Stimulated activated CD4-positive, alpha-beta T cell treated with anti-CD3 and anti-CD28 coated beads, Interleukin-15, amount 100 ng/mL, for 24 hours (primary cell): Measurements from ENCODE around the gene ATP1A4.

ENCODE experiments used
- DNase-seq: peaks from one replicate; pipeline ENCODE4 v3.0.0-alpha.2; 2020

ATP1A4 gene

DNA sequence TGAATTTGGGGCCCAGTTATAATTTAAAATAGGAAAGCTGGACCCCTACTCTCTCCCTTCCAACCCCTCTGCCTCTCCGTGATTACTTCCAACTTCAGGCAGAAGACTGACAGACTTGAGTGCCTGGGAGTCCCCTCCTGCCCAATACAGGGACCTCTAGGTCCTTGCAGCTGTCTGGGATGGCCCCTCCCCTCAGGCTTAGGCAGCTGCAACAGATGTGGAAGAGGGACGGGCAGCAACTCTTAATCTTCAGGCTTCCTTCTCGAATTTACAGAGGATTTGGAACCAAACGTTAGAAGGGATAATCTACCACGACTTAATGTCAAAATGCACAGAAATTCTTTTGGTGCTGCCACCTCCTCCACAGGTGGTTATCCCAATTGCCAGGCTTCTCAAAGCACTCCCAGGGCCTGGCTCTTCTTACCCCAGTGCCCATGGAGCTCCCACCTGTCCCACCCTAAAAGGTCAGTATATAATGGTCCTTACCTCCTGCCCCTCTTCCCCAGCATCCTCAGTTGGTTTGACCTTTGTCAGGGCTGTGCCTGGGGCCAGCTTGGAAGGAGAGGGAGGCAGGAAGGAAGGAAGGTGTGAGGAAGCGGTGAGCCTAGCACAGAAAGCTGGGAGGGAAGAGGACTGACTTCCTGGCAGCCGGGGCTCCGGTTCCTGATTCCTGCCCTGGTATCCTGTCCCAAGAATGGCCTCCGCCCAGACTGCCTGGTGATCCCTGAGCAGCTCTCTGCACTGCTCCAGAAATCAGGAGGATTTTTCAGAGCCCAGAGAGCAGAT is 56.6 kb downstream of the ATP1A4 start:
- no peak for DNase-seq

DNA sequence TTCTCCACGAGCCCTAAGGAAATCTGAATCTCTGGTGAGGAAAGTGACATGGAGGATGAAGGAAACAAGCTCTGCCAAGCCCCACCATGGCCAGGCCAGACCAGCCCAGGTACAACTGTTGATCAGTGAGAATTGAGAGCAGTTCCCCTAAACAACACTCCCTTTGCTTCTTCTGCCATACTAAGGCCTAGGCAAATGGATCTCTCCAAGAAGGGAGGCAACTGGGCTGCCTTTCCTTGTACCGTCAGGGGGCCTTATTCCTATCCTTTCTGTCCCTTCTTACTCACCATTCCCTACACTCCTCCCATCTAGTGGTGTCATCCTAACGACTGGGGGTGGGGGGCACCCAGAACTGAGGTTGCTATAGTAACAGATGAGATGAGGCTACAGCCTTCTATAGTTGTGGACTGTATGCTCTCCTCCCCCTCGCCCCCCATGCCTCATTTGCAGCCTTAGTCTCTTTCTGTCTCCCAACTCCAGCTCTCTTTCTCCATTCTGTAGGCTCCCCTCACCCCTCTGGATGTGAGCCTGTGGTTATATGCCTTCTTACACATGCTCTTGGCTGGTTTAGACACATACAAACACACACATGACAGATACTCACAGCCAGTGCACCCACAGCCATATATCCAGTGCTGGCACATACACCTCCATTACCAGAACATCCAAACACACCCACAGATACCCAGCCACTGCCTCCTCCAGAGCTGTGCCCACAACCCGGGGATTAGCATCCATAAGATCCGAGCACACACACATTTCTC is 57.3 kb downstream of the ATP1A4 start:
- DNase-seq: no peak

DNA sequence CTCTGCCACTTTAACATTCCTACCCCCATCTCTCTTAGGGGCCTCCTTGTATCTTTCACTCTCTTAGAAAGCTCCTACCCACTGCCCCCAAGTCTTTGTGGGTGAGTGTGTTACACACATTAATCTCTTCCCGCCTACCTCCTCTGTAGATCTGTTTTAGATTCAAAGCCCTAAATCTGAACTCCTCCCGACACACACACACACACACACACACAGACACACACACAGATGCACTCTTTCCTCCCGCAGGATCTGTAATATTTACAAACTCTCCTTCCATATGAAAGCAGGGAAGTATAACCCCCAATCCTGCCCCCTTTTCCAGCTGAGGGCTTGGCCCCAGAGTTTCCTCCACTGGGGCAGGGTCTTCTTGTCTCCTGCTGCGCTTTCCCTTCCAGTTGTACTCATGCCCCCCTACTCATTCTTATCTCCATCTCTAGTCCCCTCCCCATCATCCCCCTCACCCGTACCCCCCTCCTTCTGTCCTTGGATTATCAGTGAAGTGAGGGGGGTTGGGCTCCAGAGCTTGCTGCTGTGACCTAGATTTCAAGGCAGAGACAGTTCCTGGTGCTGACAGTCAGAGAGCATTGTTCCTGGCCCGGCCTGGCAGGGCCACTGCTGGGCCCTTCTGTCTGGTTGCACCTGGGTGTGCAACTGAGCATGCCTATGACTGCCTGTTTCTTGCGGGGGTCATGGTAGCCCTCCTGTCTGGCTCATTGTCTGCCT is 58.1 kb downstream of the ATP1A4 start:
- no peak for DNase-seq

DNA sequence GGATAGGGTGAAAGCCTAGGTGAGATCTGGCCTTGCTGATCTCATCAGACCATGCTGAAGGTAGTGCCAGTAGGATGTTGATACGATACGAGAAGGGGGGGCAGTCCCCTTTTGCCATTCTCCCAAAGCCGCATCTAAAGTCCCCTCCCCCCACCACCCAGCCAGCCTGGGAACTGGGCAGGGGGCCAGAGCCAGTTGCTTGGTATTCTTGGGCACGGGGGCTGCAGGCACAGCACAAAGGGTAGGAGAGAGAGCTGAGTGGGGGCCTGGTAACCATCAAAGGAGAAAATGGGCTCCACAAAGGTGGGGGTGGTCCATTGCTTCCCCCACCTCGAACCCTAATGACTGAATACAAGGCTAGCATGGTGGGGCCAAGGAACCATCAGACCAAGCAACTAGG is 59.2 kb downstream of the ATP1A4 start:
- no peak for DNase-seq

DNA sequence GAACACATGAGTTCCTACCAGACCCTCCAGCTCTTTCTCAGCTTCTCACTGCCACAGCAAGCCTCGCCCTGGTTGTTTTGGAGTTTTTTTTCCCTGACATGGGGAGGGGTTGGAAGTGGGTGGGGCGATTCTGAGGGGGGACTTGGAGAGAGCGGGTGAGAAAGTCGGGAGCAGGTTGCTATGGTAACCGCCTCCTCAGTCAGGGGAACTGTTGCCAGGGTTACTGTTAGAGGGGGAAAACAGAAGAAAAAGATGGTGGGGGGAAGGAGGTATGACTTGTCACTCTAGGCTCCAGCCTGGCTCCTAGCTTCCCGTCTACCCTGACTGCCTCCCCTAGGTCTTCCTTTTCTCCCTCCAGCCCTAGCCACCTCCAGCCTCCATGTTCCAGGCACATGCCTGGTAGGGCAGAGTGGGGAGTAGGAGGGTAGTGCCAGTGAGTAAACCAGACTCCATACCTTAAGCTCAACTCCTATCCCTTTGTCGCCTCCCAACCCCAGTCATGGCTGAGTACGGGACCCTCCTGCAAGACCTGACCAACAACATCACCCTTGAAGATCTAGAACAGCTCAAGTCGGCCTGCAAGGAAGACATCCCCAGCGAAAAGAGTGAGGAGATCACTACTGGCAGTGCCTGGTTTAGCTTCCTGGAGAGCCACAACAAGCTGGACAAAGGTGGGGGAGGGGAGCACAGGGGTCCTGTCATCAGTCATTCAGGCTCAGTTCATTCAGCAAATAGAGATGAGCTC is 59.8 kb downstream of the ATP1A4 start:
- no peak for DNase-seq

DNA sequence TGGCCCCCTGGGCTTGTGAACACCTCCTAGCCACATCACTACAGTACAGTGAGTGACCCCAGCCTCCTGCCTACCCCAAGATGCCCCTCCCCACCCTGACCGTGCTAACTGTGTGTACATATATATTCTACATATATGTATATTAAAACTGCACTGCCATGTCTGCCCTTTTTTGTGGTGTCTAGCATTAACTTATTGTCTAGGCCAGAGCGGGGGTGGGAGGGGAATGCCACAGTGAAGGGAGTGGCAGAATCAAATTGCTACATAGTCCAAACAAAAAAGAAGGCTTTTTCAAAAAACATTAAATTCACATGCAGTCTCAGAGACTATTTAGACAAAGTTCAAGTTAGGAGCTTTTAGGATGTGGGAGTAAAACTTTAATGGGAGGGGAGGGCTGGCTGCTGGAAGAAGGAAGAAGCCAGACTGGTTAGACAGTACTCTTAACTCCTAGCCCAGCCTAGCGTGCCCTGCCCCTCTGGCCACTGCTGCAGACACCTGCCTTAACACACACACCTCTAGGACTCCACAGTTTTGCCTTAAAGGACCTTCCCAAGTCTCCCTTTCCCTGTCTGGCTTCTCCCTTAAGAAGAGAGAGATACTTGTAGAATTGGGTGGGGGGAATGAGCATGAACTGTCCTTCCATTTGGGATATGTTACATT is 63.2 kb downstream of the ATP1A4 start:
- DNase-seq: no peak

DNA sequence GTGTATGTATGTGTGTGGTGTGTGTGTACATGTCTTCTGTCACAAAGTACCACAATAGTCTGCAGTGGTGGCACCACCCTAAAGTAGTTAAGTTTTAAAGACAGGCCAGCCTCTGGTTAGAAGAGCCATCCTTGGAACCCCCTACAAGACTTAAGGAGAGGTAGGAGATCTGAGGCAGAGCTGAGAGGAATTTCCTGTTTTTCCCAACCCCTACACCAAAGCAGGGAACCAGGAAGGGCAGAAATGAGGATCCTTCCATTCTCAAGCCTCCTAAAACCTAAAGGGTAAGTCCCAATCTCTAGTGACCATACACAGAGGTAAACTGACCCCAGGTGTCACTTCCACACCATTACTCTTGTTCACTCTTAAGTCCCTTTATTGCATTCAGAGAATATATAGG is 64.9 kb downstream of the ATP1A4 start:
- no peak for DNase-seq

DNA sequence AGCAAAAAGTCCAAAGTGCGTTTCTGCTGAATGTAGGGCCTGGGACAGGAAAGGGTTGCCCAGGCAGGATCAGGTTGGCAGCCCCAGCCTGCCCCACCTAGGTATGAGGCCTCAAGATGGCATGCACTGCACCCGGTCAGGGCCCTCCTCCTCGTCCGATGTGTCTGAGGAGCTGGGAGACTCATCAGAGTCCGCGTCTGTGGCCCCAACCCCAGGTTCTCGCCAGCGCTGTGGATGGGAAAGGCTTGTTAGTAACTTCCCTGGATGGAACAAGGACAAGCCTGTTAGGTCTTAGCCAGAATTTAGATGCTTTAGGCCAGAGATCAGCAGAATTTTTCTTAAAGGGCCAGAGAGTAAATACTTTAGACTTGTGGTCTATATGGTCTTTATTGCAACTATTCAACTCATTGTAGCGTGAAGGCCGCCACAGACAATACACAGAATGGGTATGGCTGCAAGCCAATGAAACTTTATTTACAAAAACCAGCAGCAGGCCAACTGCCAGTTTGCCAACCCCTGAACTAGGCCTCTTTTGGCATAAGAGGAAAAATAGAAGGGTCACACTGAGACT is 66.2 kb downstream of the ATP1A4 start:
- no peak for DNase-seq

DNA sequence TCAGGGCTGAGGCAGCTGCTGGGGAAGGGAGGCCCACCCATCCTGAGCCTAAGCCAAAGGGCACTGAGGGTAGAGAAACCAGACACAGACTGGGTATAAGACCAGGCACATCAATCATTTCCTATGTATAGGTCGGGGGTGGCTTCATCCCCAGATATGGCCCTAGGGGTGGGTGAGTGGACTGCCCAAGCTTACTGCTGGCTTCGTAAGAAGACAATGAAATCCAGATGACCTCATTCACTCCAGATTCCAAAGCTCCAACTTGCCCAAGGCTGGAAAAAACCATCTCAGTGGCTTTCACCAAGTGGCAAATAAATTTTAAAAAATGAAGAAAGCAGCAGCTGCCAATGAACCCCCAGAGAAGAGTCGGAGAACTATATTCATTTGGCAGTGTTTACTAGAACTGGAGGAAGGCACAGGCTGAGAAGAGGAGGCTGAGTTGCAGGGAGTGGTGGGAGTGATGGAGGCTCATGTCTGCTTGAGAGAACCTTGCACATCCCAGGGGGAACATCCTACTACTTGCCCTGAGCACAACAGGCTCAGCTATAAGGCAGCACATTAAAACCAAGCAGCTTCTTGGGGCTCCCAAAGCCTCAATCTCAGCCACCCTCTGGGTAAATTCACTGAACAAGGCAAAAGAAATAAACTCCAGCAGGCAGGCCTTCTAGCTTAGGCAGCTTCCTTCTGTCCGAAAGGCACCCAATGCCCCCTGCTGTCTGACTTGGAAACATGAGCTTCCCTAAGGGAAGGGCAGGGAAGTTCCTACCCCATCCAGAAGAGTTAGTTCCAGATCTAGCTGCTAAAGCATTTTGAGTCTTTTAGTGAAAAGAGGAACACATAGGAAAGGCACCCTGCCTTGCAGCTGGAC is 67.9 kb downstream of the ATP1A4 start:
- DNase-seq: no peak

DNA sequence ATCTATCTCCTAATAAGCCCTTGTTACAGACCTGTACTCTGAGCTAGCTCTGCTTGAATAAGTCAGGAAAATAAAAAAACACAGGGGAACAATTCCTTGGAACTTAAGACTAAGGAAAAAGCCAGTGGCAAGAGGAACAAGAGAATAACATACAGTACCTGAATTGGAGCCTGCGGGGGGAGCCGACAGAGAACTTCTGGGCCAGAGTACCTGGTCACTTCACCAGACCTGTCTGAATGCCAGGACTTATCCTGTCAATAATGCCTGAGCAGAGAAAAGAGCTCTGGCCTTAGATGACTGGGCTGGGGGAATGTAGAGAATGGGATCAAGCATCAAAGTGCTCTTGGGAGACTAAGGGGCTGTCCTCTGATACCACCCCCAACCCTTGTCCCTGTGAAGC is 68.9 kb downstream of the ATP1A4 start:
- DNase-seq: no peak

DNA sequence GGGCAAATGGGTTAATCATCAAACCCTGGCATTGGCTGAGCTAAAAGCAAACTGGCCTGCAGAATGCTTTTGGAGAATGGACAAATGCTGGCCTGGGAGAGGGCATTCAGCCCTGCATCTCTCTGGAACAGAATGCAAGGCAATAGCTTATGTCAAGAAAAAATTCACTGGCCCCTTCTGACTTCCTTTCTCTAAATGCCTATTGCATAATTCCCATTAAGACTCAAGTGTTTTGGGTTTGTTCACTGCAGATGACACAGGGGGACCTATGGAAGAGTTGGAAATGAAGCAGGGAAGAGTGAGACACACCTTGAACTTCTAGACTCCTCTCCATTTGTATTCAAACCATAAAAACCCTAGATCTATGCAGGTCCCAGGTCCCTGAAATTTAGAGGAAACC is 69.7 kb downstream of the ATP1A4 start:
- DNase-seq: no peak

DNA sequence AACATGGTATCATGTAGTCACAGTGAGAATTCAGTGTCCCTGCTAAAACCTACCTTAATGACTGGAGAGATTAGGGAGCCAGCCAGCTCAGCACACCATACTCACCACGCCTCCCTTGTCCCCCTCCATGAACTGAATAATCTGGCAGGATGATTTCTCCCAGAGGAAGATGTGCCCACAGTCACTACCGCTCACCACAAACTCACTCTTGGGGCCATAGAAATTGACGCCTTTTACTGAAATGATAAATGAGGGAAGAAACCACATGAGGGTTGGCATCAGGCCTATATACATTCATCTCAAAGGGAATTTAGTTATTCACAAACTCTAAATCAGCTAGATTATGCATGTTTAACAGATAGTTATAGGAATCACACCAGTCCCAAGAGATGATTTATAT is 71.1 kb downstream of the ATP1A4 start:
- no peak for DNase-seq

DNA sequence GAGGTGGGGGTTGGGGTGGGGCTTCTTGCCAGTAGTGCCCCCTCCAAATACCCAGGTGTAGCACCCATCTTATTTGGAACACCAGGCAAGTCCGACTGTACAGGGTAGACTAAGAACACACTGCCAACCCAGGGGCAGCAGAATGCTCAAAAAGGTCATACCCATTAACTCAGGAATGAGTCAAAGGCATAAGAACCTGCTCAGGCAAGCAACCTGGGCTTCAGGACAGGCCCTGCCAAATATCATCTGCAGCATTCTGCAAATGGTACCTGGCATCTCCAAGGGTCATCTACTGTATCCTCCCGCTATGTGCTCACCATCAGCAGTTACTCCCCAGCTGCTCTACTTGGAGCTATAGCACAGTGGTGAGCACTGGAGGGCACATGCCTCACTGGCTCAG is 73.2 kb downstream of the ATP1A4 start:
- no peak for DNase-seq

DNA sequence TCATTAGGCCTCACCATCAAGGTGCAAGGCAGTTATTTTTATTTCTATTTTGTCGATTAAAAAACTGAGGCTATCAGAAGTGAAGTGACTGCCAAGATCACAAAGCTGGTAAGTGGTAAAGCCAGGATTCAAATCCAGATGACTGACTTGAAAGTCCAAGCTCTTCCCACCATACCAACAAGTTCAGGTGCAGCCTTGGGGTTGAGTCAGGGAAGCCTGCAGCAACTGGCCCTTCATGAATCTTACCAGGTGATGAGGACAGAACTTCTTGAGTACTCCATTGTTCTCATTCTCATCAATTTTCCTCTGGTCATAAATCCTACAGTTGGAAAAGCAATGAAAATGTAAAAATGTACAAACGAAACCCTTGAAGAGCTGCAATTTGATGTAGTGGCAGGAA is 73.9 kb downstream of the ATP1A4 start:
- DNase-seq: no peak

DNA sequence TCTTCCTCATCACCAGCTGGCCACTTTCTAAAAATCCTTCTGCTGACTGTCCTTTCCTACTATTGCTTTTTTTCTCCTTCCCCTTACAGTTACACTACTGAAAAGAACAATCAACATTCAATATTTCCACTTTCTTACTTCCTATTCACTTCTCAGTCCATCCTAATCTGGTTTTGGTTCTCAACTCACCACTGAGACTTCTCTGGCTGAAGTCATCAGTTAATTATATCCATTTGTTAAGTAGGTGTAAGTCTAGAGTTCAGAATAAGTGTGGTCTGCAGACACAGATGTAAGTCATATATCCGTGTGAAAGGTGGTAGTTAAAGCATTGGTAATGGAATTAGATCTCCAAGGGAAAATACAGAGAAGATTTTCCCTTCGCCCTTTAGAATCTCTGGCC is 75.2 kb downstream of the ATP1A4 start:
- DNase-seq: no peak

DNA sequence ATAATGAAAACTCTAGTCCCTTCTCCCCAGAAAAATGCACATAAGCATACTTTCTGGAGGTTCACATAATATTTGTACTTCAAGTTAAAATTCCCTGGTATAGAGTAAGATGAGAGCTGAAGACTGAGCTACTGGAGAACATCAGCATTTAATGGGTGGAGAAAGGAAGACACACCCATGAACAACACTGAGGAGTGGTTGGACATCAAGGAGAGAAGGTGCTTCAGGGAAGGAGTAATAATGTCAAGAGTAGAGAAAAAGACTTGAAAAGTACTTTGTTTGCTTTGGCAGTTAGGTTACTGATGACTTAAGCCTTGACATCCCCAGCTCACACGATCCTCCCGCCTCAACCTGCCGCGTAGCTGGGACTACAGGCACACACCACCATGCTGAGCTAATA is 75.6 kb downstream of the ATP1A4 start:
- no peak for DNase-seq

DNA sequence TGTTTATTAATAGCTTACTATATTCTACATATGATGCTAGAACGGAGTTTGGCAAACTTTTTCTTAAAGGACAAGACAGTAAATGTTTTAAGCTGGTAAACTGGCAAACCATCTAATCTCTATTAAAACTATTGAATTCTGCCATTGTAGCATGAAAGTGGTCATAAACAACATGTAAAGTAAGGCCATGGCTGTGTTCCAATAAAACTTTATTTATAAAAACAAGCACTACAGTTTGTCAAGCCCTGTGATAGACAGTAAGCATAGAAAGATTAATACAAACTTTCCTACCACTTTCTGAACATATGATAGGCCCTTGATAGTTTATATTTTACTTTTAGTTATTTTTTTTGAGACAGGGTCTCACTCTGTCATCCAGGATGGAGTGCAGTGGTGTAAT is 76.2 kb downstream of the ATP1A4 start:
- DNase-seq: no peak

DNA sequence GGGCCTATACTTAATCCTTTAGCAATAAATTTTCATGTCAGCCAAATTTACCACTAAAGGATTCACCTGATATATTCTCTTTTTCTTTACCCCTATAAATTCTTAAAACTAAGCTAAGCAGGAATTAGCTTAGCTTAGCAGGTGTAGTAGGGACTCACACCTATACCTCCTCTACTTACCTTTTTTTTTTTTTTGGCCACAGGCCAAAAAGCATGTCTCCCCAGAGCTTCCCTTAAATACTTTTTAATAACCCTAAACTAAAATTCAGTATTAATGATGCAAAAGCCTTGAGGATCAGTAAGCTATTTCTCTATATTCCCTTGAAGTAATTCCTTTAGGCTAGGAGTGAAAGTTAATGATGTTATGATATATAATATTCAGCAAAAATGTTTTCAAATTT is 77.0 kb downstream of the ATP1A4 start:
- DNase-seq: no peak

DNA sequence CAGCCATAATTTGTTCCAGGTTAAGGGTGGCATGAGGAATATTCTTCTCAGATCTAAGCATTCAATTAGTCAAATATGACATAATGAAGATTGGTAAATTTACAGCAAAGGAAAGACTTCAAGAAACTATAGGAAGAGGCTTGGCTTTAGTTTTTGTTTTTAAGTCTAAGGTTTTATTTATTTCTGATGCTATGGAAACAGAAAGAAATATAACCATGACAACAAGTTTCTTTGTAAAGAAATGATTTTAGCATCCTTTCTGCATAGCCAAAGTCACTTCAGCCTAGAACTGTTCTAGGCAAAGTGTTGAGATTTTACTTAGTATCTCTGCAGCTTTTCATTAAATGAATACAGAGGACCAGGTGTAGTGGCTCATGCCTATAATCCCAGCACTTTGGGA is 81.5 kb downstream of the ATP1A4 start:
- no peak for DNase-seq
